LNCaP clone FGC (cell line): ENCODE data around the gene RAD54L.

Source experiments
- DNase-seq: peaks from one replicate; pipeline ENCODE4 v3.0.0-alpha.2; 2011; ENCODE audit warnings: low read depth
- H3K4me3 ChIP-seq: 2 replicates; pipeline ENCODE4 v1.5.1; 2011; ENCODE audit warnings: mild to moderate bottlenecking, low read depth, low read length, control low read depth
- TF ChIP-seq, protein P1 (sequence below): IDR thresholded peaks from 2 replicates; pipeline ENCODE4 v1.5.1; 2012; ENCODE audit warnings: mild to moderate bottlenecking; ENCODE audit not compliant: control insufficient read depth, insufficient read depth; ENCODE audit errors: extremely low read depth

RAD54L gene

DNA sequence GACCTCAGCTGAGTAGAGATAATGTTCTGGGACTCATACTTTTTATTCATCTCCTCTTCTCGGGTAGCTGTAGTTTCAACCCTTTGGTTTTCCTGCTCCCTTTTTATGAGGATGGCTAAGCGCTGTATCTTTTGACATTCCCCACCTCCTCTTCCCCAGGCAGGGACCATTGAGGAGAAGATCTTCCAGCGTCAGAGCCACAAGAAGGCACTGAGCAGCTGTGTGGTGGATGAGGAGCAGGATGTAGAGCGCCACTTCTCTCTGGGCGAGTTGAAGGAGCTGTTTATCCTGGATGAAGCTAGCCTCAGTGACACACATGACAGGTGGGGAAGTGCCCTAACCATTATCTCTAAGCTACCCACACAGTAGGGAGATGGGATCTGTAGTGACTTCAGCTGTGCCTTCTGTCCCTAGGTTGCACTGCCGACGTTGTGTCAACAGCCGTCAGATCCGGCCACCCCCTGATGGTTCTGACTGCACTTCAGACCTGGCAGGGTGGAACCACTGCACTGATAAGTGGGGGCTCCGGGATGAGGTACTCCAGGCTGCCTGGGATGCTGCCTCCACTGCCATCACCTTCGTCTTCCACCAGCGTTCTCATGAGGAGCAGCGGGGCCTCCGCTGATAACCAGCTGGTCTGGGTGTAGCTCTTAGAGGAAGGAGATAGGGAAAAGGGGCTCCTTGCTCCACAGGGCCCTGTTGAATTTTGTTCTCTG, 30.3 kb downstream of the RAD54L start:
- DNase-seq: no peak
- TF ChIP-seq, protein P1, sequence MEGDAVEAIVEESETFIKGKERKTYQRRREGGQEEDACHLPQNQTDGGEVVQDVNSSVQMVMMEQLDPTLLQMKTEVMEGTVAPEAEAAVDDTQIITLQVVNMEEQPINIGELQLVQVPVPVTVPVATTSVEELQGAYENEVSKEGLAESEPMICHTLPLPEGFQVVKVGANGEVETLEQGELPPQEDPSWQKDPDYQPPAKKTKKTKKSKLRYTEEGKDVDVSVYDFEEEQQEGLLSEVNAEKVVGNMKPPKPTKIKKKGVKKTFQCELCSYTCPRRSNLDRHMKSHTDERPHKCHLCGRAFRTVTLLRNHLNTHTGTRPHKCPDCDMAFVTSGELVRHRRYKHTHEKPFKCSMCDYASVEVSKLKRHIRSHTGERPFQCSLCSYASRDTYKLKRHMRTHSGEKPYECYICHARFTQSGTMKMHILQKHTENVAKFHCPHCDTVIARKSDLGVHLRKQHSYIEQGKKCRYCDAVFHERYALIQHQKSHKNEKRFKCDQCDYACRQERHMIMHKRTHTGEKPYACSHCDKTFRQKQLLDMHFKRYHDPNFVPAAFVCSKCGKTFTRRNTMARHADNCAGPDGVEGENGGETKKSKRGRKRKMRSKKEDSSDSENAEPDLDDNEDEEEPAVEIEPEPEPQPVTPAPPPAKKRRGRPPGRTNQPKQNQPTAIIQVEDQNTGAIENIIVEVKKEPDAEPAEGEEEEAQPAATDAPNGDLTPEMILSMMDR: no peak
- no peak overlapping the region for H3K4me3 ChIP-seq

DNA sequence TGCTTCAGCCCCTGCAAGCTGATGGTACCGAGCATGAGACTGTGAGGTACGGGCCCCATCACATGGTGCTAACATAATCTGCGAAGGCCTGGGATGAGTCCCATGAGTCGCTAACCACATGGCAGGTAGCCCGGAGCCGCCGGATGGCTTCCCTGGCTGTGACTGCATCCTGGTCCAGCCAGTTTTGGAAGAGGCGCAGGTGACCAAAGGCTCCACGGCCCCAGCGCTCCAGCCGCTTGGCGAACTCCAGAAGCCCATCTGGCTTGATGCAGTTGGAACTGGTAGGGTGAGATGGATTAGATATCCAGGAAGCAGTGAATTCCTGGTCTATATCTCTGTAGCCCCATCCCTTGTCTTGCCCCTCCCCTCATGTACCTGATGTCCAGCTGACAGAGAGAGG, 31.2 kb downstream of the RAD54L start:
- TF ChIP-seq, protein P1: no peak
- DNase-seq: peak; percentile 55
- no peak overlapping the region for H3K4me3 ChIP-seq

DNA sequence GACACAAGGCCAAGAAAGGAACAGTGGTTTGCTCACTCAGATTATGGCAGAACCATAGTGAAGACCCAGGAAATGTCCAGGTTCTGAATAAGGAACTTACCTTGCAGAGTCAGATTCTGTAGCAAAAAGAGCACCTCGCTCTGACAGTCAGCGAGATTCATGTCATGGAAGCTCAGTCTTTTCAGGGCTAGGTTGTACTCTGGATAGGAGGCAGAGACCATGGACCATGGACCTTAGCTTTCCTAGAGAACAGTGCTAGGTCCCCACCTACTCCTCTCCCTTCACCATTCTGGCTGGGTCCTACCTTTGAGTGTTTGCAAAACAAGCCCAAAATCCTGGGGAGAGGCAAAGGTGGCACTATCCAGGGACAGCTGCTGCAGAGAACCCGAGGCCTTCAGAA, 32.5 kb downstream of the RAD54L start:
- no peak overlapping the region for H3K4me3 ChIP-seq
- TF ChIP-seq, protein P1: no peak
- no peak for DNase-seq

DNA sequence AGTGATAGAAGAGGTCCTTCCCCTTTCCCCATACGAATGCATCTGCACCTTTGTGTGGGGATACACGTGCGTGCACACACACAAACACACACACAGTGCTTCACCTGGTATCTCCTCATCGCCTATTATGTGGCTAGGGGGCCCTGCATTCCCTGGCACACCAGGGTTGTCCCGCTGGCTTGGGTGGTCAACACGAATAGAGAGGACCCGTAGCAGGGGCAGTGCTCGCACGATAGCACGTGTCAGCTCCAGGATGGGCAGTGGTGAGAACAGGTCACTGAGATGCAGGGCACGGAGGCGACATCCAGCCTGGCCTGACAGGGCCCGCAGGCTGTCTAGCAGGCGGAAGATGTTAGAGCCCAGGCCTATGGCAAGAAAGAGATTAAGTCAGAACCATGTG, 33.5 kb downstream of the RAD54L start:
- TF ChIP-seq, protein P1: no peak
- no peak overlapping the region for H3K4me3 ChIP-seq
- no peak for DNase-seq

DNA sequence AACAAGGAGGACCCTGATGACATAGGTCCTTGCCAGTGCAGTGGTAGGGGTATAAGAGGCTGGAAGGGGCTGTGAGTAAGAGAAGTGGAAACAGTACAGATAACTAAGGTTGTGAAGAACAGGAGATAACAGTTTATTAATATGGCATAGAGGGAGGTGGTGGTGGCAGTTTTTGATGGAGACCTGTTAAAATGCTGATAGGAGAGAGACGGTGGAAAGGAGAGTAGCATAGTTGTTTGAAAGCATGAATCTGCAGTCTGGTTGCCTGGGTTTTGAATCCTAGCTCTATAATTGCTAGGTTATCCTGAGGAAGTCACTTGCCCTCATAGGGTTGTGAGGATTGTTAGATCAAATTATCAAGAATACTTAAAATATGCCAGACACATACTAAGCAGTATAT, 36.5 kb downstream of the RAD54L start:
- TF ChIP-seq, protein P1: no peak
- H3K4me3 ChIP-seq: no peak overlapping the region
- no peak for DNase-seq

DNA sequence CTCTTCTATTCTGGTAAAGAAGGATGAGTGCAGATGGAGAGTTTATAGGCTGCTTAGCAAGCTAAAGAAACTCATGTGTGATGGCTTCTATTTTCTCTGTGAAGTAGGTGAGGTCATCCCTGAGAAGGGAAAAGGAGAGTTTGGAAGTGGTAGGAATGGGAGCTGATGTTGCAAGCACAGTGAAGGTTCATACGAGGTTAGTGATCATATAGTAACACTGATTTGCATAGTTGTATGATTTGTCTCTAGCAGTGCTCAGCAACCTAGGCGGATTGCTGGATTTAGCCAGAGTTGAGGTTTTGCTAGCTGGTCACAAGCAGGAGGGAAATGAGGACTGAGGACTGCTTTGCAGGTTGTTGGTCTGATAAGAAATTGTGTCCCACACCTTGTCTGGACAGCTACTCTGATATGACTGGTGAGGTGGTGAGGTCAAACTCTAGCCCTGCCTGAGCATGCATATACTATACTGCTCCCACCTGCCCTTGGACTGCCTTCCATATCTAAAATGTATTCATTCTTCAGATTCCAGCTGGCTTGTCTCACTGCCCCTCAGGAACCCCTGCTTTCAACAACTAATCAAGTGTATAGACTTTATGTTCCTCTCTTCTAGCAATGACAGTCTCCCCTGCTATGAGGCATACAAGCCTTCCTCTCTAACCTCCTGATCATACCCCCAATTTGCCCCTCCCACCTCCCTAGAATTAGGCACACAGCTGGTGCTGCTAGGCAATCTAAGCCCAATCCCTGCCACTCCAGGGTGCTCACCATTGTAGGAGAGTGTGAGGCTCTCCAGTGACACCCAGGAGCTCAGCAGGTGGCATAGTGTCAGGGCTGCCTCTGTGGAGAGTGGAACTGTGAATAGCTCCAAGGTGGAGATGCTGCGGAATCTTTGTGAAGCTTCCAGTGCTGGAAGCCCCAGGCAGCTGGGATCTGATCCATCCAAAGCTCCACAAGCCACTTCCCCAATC, 37.3 kb downstream of the RAD54L start:
- TF ChIP-seq, protein P1: no peak
- DNase-seq: no peak
- H3K4me3 ChIP-seq: no peak overlapping the region
